Mammary microvascular endothelial cell (primary cell): Measurements from ENCODE around the gene CD200R1. TPM values are rescaled to one million over a fixed set of nuclear protein-coding genes. Genes with fewer than 3 reads are reported as not detected.

ENCODE experiments used
- total RNA-seq: library from RNA; depleted of rRNA; stranded (reverse); fragments of >200 nt; gene quantifications from 2 replicates; pipeline ENCODE4 v1.2.3, GENCODE V29; 2015

Gene CD200R1, protein sequence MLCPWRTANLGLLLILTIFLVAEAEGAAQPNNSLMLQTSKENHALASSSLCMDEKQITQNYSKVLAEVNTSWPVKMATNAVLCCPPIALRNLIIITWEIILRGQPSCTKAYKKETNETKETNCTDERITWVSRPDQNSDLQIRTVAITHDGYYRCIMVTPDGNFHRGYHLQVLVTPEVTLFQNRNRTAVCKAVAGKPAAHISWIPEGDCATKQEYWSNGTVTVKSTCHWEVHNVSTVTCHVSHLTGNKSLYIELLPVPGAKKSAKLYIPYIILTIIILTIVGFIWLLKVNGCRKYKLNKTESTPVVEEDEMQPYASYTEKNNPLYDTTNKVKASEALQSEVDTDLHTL
- total RNA-seq = not detected in 2 replicates

DNA sequence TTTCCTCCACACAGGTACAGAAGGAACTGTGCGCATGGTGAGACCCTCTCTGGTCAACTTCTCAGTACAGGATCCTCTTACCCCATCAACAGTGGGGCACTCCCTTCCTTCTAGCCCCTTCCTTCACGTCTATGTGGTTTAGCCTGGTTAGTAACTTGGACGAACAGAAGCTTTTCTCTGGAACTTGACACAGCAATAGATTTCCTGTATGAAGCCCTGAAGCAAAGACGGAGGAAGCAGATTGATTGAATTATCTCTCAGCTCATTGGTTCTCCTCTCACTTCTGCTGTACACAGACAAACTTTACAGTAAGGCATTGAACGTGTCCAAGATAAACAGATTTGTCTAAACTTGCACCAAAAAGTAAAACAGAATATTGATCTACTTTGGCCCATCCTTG is at the start of gene CD200R1:
Gene CD200R1 (minus strand): TSS at position 210 of the 400 bp plus-strand sequence. CDS start 246 bp downstream, outside the sequence.

GRCh38 chr3:112990672-112991602 is 16.0 kb upstream of the CD200R1 start, which contains the start of gene GTPBP8:
Gene GTPBP8 (plus strand): TSS chr3:112990984. CDS start chr3:112991000, 16 bp downstream.

Other genes with a start within 250 kb of the CD200R1 start
- gene CD200R1L, start 128.2 kb downstream of the CD200R1 start, total RNA-seq = not detected in 2 replicates
- 19.6 and 22.7 TPM in 2 replicates for gene GTPBP8, start 15.9 kb upstream of the CD200R1 start, total RNA-seq
- gene BOC, start 236.5 kb upstream of the CD200R1 start, total RNA-seq = 0.27 and 0.34 TPM in 2 replicates